K562 (cell line): ENCODE results near the gene MYB. TPM values are rescaled to one million over a fixed set of nuclear protein-coding genes. Genes with fewer than 3 reads are reported as not detected.
"Not testable (repeated sequence)": the region's sequence is repeated elsewhere in the genome, so short reads cannot be mapped to it uniquely, and the experiment has no call there.

Source experiments
- ATAC-seq: fragments of 200-7000 bp; cut with Tn5 transposase; 3 replicates; pipeline ENCODE4 v1.9.1; 2020; ENCODE audit warnings: moderate library complexity
- BruUV-seq: library from RNA; stranded (reverse); fragments of 400-500 nt; replicated peaks from 2 replicates; lab custom pipeline; 2021; lab: Mats Ljungman, UMichigan
- CTCF ChIA-PET: fragments of 300-600 bp; formaldehyde crosslinking; extraction: SDS; loops from one replicate; lab custom pipeline; 2021; ENCODE audit warnings: low intra/inter-chr PET ratio; lab: Yijun Ruan, JAX
- POLR2A ChIA-PET: fragments of 300-600, 350-650 bp; sonication (Branson Sonifier 250); formaldehyde crosslinking; extraction: SDS; loops from one replicate; lab custom pipeline; 2021; ENCODE audit warnings: antibody characterized with exemption, inconsistent platforms; lab: Yijun Ruan, JAX
- DNase-seq, 4 experiments: peaks; one replicate each; pipeline versions ENCODE4 v3.0.0 to v3.0.0-alpha.2; 2011 to 2018; ENCODE audit warnings: low spot score in 3 of 4, mixed read lengths in 3 of 4; ENCODE audit errors: extremely low read depth in 1 of 4
- FAIRE-seq: peaks from 2 replicates; lab custom pipeline; 2011; peaks lifted over from hg19 to GRCh38; lab: Jason Lieb, UNC
- H2AFZ ChIP-seq: 2 replicates; pipeline ENCODE4 v1.6.0; 2011; ENCODE audit warnings: low read depth, low read length, control low read depth, inconsistent platforms
- H3K27ac ChIP-seq: fragments of 200-600 bp; 3 replicates; pipeline ENCODE4 v1.8.0; 2011; ENCODE audit warnings: low read depth, mild to moderate bottlenecking, control low read depth, inconsistent platforms, low read length, moderate library complexity, mixed read lengths; ENCODE audit errors: extremely low read depth
- H3K27me3 ChIP-seq, 2 experiments: fragments of 300-600 bp in 1 of 2; 2 replicates in 1 of 2; 3 replicates in 1 of 2; pipeline versions ENCODE4 v1.6.0 to v1.8.0; 2011; ENCODE audit warnings: inconsistent platforms in 2 of 2, low read length in 2 of 2, mild to moderate bottlenecking in 1 of 2, mixed read lengths in 1 of 2, moderate library complexity in 1 of 2; ENCODE audit not compliant: control insufficient read depth in 2 of 2, insufficient read depth in 2 of 2
- H3K36me3 ChIP-seq: fragments of 300-600 bp; 3 replicates; pipeline ENCODE4 v1.8.0; 2011; ENCODE audit warnings: mild to moderate bottlenecking, low read length, inconsistent platforms; ENCODE audit not compliant: control insufficient read depth, insufficient read depth
- H3K4me1 ChIP-seq, 2 experiments: fragments of 200-600 bp in 1 of 2; replicated peaks in 1 of 2; 2 replicates in 1 of 2; 3 replicates in 1 of 2; pipeline versions ENCODE4 v1.5.1 to v1.8.0; 2011; ENCODE audit warnings: inconsistent platforms in 2 of 2, low read length in 2 of 2, mild to moderate bottlenecking in 1 of 2, mixed read lengths in 1 of 2, moderate library complexity in 1 of 2; ENCODE audit not compliant: control insufficient read depth in 2 of 2, insufficient read depth in 2 of 2
- H3K4me2 ChIP-seq: 2 replicates; pipeline ENCODE4 v1.6.1; 2011; ENCODE audit warnings: low read length, control low read depth, inconsistent platforms, mixed read lengths; ENCODE audit not compliant: insufficient read depth
- H3K4me3 ChIP-seq: fragments of 200-600 bp; sonication (generic), shearing (Covaris generic); 2 replicates; pipeline ENCODE4 v1.5.1; 2016; ENCODE audit warnings: control low read depth, inconsistent platforms
- H3K79me2 ChIP-seq: fragments of 200-600 bp; 3 replicates; pipeline ENCODE4 v1.8.0; 2011; ENCODE audit warnings: low read length, inconsistent platforms; ENCODE audit not compliant: control insufficient read depth, insufficient read depth
- H3K9ac ChIP-seq, 2 experiments: 2 replicates each; pipeline versions ENCODE4 v1.6.0 to v1.6.1; 2011; ENCODE audit warnings: low read depth in 2 of 2, low read length in 2 of 2, control low read depth in 1 of 2, inconsistent platforms in 1 of 2, mild to moderate bottlenecking in 1 of 2, mixed read lengths in 1 of 2; ENCODE audit not compliant: insufficient read depth in 1 of 2
- H3K9me1 ChIP-seq: one replicate; pipeline ENCODE4 v1.6.0; 2011; ENCODE audit warnings: inconsistent platforms, mild to moderate bottlenecking, low read length, moderate library complexity; ENCODE audit not compliant: control insufficient read depth, insufficient read depth
- H3K9me3 ChIP-seq: replicated peaks from 2 replicates; pipeline ENCODE4 v1.5.1; 2011; ENCODE audit warnings: low read depth, low read length, inconsistent platforms; ENCODE audit not compliant: control insufficient read depth, insufficient read depth
- H4K20me1 ChIP-seq: replicated peaks from 2 replicates; pipeline ENCODE4 v1.6.1; 2011; ENCODE audit warnings: low read length, inconsistent platforms, mixed read lengths; ENCODE audit not compliant: control insufficient read depth, insufficient read depth
- ADNP ChIP-seq: fragments of 200-800 bp; sonication (Bioruptor generic); IDR thresholded peaks from 2 replicates; pipeline ENCODE4 v1.6.1; 2016; ENCODE audit warnings: missing genetic modification characterization, missing compliant biosample characterization
- BCOR ChIP-seq: fragments of 450-650 bp; IDR thresholded peaks from 2 replicates; pipeline ENCODE4 v1.6.1; 2016
- CBX1 ChIP-seq: sonication (generic); IDR thresholded peaks from 2 replicates; pipeline ENCODE4 v1.6.1; 2016; ENCODE audit warnings: antibody characterized with exemption, low read depth, mild to moderate bottlenecking
- CBX3 ChIP-seq, 2 experiments: IDR thresholded peaks; 1 replicate in 1 of 2; 2 replicates in 1 of 2; pipeline ENCODE4 v1.6.1; 2012; ENCODE audit warnings: inconsistent platforms in 2 of 2, low read length in 2 of 2, borderline replicate concordance in 1 of 2, control low read depth in 1 of 2
- CHAMP1 ChIP-seq: fragments of 450-650 bp; IDR thresholded peaks from 2 replicates; pipeline ENCODE4 v1.6.1; 2016; ENCODE audit warnings: mild to moderate bottlenecking
- HDAC2 ChIP-seq: fragments of 450-650 bp; IDR thresholded peaks from 2 replicates; pipeline ENCODE4 v1.6.1; 2016; ENCODE audit warnings: mild to moderate bottlenecking
- KDM1A ChIP-seq, 2 experiments: fragments of 450-650 bp; IDR thresholded peaks; 2 replicates each; pipeline ENCODE4 v1.6.1; 2016; ENCODE audit warnings: mild to moderate bottlenecking in 2 of 2
- MYBL2 ChIP-seq, 2 experiments: fragments of 450-650 bp in 1 of 2; sonication (generic) in 1 of 2; formaldehyde crosslinking in 1 of 2; IDR thresholded peaks; 2 replicates each; pipeline versions ENCODE4 v1.6.1 to v1.8.1; 2017 to 2022; ENCODE audit warnings: borderline replicate concordance in 1 of 2, inconsistent platforms in 1 of 2, low read depth in 1 of 2, mild to moderate bottlenecking in 1 of 2, missing genetic modification reagents in 1 of 2, moderate library complexity in 1 of 2
- RBM25 ChIP-seq: fragments of 200-400 bp; formaldehyde crosslinking; IDR thresholded peaks from 2 replicates; pipeline ENCODE4 v1.6.1; 2018; ENCODE audit warnings: low read length, low read depth, moderate library complexity; ENCODE audit not compliant: severe bottlenecking
- ZNF146 ChIP-seq: IDR thresholded peaks from one replicate; pipeline ENCODE4 v1.6.1; 2018; ENCODE audit warnings: missing compliant biosample characterization; ENCODE audit not compliant: unreplicated experiment
- WGBS: fragments of 100-300 bp; shearing (Covaris generic); methylation state at CpG from one replicate; pipeline ENCODE4 v1.1.6; 2016; ENCODE audit warnings: low coverage, mixed read lengths; ENCODE audit not compliant: insufficient coverage; ENCODE audit errors: missing lambda C conversion rate; 5-methylcytosine and 5-hydroxymethylcytosine counted together
- in situ Hi-C: fragments of 300-500 bp; cut with MboI; formaldehyde crosslinking; loops from 4 replicates; pipeline ENCODE4 v1.15.0; 2018; ENCODE audit warnings: inconsistent platforms, mixed read lengths
- intact Hi-C: fragments of 100-400 bp; cut with micrococcal nuclease; formaldehyde crosslinking; loops from 2 replicates; pipeline ENCODE4 v1.14.2; 2022
- polyA plus RNA-seq, 8 experiments: library from polyadenylated mRNA; depleted of rRNA in 4 of 8; stranded (reverse) in 5 of 8; unstranded in 3 of 8; fragments of >200 nt; fragmentation: Nextera tagmentation in 2 of 8; fragmentation: Illumina TruSeq in 1 of 8; extraction: Ambion mirVana in 2 of 8; extraction: Trizol in 1 of 8; gene quantifications; 2 replicates each; pipeline versions ENCODE4 v1.2.1 to v1.2.3, GENCODE V29; 2011 to 2014; ENCODE audit warnings: inconsistent platforms in 1 of 8, missing spikeins in 1 of 8
- total RNA-seq, 7 experiments: library from RNA; depleted of rRNA in 6 of 7; stranded (reverse); fragments of >200 nt in 6 of 7; fragmentation: Illumina TruSeq in 2 of 7; extraction: Trizol in 2 of 7; gene quantifications; 2 replicates each; pipeline versions ENCODE4 v1.2.1 to v1.2.3, GENCODE V29; 2011 to 2021; ENCODE audit warnings: low replicate concordance in 1 of 7
- TF ChIP-seq, protein P1 (sequence below), 2 experiments: fragments of 450-650 bp in 1 of 2; sonication (generic) in 1 of 2; formaldehyde crosslinking in 1 of 2; IDR thresholded peaks in 1 of 2; conservative IDR thresholded peaks in 1 of 2; 2 replicates each; pipeline versions ENCODE4 v1.6.1 to v1.8.1; 2016 to 2023; ENCODE audit warnings: mild to moderate bottlenecking in 2 of 2, moderate library complexity in 2 of 2, inconsistent platforms in 1 of 2, missing genetic modification reagents in 1 of 2

Gene MYB
- total and polyA plus RNA-seq, 9 of the 15 experiments (the other 6 are each of a cell fraction or from before 2014, with no cell fraction given) = 35.8 to 218 (median 140) TPM

GRCh38 chr6:135149376-135149775, 31.7 kb upstream of the MYB start (continued):
- TF ChIP-seq MYBL2 (IDR thresholded peaks at IDR 0.05; ENCODE audit: low read depth) (peak; percentile 42; the same call in 1 of the 2 replicates), MYBL2 (CRISPR knock-in tag; IDR thresholded peaks at IDR 0.05; ENCODE audit: borderline replicate concordance) (no peak)
- TF ChIP-seq, protein P1, sequence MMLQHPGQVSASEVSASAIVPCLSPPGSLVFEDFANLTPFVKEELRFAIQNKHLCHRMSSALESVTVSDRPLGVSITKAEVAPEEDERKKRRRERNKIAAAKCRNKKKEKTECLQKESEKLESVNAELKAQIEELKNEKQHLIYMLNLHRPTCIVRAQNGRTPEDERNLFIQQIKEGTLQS (IDR thresholded peaks at IDR 0.05) = 0 out of 2 replicates have a peak, but pooled peaks have one; percentile 26
- TF ChIP-seq, protein P1 (CRISPR knock-in tag; conservative IDR thresholded peaks at IDR 0.05) = no peak

DNA sequence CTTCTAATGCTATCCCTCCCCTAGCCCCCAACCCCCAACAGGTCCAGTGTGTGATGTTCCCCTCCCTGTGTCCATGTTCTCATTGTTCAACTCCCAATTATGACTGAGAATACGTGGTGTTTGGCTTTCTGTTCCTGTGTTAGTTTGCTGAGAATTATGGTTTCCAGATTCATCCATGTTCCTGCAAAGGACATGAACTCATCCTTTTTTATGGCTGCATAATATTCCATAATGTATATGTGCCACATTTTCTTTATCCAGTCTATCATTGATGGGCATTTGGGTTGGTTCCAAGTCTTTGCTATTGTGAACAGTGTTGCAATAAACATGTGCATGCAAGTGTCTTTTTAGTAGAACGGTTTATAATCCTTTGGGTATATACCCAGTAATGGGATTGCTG, 30.6 kb upstream of the MYB start:
- not testable (repeated sequence) for H3K9me1 ChIP-seq, H2AFZ ChIP-seq, H3K36me3 ChIP-seq, DNase-seq, H3K4me3 ChIP-seq
- H3K4me1 ChIP-seq = peaks cover 6 to 39% of the 10 kb centered on the region in 2 experiments
- TF ChIP-seq ADNP (tag) (peak; percentile 51; the same call in 1 of the 2 replicates), BCOR (peak; percentile 89), HDAC2 (peak; percentile 59; the same call in 1 of the 2 replicates), CHAMP1 (peak; percentile 77; the same call in 1 of the 2 replicates), CBX3 (IDR thresholded peaks at IDR 0.05; ENCODE audit: borderline replicate concordance in 1 of 2, low read length in 2 of 2) (0 out of 3 replicates have a peak, but pooled peaks of 1 of the 2 experiments have one; percentile 49), ZNF146 (CRISPR knock-in tag) (peak; percentile 99), KDM1A (IDR thresholded peaks at IDR 0.05) (peak; percentile 58 to 85; a peak in 3 of 4 replicates), RBM25 (peak; percentile 73), CBX1 (peak; percentile 78; the same call in 1 of the 2 replicates)
- TF ChIP-seq, all 486 proteins: peak for 9; not testable (repeated sequence) for 477
- BruUV-seq, CTCF ChIA-PET, H3K9ac ChIP-seq, ATAC-seq, intact Hi-C loops, H3K27ac ChIP-seq, H3K4me2 ChIP-seq, POLR2A ChIA-PET, H3K9me3 ChIP-seq, in situ Hi-C loops, H3K27me3 ChIP-seq, FAIRE-seq, H4K20me1 ChIP-seq, H3K79me2 ChIP-seq: not testable (repeated sequence)
- 68% methylated on average over 2 of the region's 2 CpGs for WGBS
